GM11168 (cell line): ENCODE measurements around the gene MARCOL.
"Not testable (repeated sequence)": the region's sequence is repeated elsewhere in the genome, so short reads cannot be mapped to it uniquely, and the experiment has no call there.

Experiments used
- in situ Hi-C: fragments of 300-500 bp; cut with MboI; formaldehyde crosslinking; loops from one replicate; pipeline ENCODE4 v1.12.0; 2022; ENCODE audit warnings: low sequenced_read_pairs; ENCODE audit not compliant: unreplicated experiment

MARCOL gene

GRCh38 chr5:148261221-148261620 is 22.9 kb downstream of the MARCOL start:
- in situ Hi-C loops = no loop called here

- in situ Hi-C loops = no loop called here
Observed at GRCh38 chr5:148267962-148268361, 29.6 kb downstream of the MARCOL start.

- in situ Hi-C loops = no loop called here
Observed at GRCh38 chr5:148268566-148268965, 30.2 kb downstream of the MARCOL start, which contains the start of gene SPINK13. Gene SPINK13, plus strand, starts transcription at chr5:148268794. Its CDS starts 1,279 bp downstream, at chr5:148270073.

GRCh38 chr5:148275129-148275528 is 36.8 kb downstream of the MARCOL start:
- in situ Hi-C loops = not testable (repeated sequence)

GRCh38 chr5:148280893-148281292 is 42.6 kb downstream of the MARCOL start:
- in situ Hi-C loops = not testable (repeated sequence)

- in situ Hi-C loops = not testable (repeated sequence)
Observed at GRCh38 chr5:148281336-148281735, 43.0 kb downstream of the MARCOL start.

- in situ Hi-C loops = no loop called here
Observed at GRCh38 chr5:148290271-148291195, 52.2 kb downstream of the MARCOL start.
